Measurements from ENCODE around the gene SAXO1.

DNA sequence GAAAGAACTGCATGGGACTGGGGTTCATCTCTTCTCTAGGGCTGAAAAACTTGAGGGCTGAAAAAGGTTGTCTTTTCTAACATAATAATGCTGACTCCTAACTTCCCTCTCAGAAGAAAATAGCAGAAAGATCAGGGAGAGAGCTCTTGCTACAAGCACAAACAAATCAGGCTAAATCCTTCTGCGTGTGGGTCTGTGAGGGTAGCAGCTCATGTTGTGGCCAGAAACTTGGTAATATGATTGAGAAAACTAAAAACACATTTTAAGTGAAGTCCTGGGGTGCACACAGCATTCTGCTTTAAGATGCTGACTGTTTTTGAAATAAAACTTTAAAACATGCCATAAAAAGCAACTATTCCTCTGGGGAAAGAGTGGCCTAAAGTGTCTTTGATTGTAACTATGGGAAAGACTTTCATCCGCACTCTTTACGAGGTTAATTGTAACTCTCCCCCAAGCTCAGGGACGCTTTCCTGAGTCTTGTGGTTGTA, 56.7 kb downstream of the SAXO1 start:
- TF ChIP-seq, protein P1, sequence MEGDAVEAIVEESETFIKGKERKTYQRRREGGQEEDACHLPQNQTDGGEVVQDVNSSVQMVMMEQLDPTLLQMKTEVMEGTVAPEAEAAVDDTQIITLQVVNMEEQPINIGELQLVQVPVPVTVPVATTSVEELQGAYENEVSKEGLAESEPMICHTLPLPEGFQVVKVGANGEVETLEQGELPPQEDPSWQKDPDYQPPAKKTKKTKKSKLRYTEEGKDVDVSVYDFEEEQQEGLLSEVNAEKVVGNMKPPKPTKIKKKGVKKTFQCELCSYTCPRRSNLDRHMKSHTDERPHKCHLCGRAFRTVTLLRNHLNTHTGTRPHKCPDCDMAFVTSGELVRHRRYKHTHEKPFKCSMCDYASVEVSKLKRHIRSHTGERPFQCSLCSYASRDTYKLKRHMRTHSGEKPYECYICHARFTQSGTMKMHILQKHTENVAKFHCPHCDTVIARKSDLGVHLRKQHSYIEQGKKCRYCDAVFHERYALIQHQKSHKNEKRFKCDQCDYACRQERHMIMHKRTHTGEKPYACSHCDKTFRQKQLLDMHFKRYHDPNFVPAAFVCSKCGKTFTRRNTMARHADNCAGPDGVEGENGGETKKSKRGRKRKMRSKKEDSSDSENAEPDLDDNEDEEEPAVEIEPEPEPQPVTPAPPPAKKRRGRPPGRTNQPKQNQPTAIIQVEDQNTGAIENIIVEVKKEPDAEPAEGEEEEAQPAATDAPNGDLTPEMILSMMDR (IDR thresholded peaks at IDR 0.05; ENCODE audit: low read depth, low read length): no peak
- no peak for TF ChIP-seq EZH2phosphoT487 (IDR thresholded peaks at IDR 0.05; ENCODE audit: low read depth)

Measured in OCI-LY3 (cell line).